Midbrain (tissue), 1 donor: ENCODE data around the gene FXR1.

Experiments used
- DNase-seq: peaks from one replicate; lab custom pipeline; 2025; lab: John Stamatoyannopoulos, UW

FXR1 gene

GRCh38 chr3:181007262-181007661, 94.8 kb downstream of the FXR1 start:
- no peak for DNase-seq

DNA sequence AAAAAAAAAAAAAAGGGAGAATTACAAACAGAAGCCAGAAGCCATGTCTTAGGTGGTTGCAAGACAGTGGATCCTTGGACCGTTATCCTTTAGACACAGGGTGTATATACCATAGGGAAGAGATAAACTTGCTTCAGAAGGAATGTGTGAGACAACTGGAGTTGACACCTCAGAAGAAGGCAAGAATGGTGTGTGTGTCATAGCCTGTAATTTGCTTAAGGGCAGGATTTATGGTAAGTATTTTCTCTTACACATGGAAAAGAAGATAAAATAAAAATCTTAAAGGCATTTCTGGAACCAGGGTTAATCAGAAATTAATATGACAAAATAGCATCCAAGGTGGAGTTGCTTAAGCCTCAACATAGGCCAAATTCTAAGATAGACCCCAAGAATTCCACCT, 96.3 kb downstream of the FXR1 start:
- DNase-seq = no peak

DNA sequence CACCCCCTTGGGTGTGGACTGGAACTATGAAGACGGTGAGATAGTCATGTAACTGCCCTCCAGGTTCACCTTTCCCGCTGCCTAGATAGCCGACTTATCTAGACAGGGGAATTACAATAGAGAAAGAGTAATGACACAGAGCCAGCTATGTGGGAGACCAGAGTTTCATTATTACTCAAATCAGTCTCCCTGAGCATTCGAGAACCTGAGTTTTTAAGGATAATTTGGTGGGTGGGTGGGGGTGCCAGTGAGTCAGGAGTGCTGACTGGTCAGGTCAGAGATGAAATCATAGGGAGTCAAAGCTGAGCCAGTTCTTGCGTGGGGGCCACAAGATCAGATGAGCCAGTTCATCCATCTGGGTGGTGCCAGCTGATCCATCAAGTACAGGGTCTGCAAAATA, 96.8 kb downstream of the FXR1 start:
- no peak for DNase-seq

DNA sequence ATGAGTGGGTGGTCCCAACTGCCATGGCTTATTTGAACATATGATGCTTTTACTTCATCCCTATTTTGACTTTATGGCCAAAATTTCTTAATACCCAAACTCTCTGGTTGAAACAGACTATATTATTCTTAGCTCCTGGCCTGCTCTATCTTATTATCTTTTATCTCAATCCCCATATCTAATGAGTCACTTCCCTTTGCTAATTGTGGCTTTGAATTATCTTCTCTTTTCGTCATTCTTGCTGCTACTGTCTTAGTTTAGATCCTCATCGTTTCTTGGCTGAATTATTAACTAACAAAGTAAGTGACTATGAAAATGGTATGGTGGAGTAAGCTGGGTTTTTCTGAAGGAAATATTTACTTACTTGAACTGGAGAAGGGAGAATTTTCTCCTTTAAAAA, 105.2 kb downstream of the FXR1 start:
- DNase-seq = no peak

DNA sequence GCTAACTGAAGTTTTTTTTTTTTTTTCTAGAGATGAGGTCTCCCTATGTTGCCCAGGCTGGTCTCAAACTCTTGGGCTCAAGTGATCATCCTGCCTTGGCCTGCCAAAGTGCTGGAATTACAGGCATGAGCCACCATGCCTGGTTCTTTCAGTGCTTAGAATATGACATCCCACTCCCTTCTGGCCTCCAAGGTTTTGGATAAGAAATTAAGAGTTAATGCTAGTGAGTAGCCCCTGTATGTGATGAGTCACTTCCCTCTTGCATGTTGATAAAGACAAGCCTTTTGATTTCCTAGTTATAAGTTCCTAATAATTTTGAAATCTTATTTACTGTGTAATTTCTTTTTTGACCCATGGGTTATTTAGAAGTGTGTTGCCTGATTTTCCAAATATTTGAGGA, 112.7 kb downstream of the FXR1 start:
- no peak for DNase-seq

DNA sequence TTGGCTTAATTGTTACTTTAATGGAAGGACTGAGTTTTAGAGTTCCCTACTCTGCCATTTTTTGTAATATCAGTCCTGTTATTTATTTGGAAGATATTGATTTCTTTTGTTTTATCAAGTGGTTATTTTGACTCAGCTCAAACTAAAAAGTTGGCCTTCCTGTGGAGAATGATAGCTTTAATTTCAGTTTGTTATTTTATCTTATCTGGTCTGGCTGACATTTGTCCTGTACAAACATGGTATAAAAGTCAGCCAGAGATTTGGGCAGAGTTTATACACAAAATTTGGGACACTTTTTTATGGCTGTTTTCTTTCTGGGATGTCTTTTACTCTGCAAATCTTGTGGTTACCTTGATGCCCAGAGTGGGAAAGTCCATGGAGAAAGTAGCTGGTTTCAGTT, 118.5 kb downstream of the FXR1 start:
- no peak for DNase-seq
